GM21619 (cell line): ENCODE data around the gene SCN4A.
"Not testable (repeated sequence)": the region's sequence is repeated elsewhere in the genome, so short reads cannot be mapped to it uniquely, and the experiment has no call there.

Experiments used
- ATAC-seq: cut with Tn5 transposase; IDR thresholded peaks from one replicate; pipeline ENCODE4 v1.9.1; 2021; ENCODE audit not compliant: unreplicated experiment

The SCN4A gene

DNA sequence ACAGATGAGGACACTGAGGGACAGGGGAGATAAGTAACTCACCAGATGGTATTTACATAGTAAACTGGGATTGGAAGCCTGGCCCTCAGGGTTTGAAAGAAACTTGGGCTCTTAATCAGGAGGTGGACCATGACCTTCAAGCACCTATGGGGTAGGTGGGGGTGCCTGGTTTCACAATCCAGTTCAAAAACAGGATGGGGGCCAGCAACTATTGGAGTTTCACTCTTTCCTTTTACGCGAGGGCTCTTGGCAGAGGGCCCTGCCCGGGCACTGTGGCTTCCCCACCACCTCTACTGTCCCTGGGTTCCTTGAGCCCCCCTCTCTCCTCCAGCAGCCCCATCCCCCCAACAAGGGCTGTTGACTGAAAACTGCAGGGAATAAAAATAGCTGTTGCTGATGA lies 14.1 kb upstream of the SCN4A start:
- ATAC-seq: no peak

DNA sequence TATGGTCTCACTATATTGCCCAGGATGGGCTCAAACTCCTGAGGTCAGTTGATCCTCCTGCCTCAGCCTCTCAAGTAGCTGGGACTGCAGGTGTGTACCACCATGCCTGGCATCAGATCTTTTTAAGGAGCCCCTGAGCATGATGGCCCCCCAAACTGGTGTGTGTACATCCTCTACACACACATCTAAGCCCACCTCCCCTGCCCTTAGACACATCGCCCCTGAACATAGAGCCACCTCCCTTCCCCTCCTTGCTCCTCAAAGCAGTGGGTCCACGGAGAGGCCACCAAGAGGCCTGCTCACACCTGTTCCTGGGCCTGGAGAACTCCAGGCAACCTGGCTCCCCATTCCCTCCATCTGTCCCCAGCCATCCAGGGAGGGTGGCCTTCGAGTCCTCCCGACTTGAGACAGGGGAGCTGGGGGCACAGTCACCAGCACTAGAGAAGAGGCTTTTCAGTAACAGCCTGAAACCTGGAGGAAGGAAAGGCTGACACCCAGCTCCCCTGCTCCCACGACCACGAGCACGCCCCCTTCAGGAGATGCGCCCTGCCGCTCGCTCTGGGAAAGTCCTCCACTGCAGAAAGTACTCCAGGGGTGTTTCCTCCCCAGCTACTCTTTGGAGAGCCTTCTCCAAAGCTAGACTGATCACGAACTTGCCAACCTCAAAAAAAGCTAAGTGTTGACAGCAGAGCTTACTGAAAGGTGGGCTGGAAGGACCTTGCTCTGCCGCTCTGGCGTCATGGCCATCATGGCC lies 12.8 kb upstream of the SCN4A start:
- no peak for ATAC-seq

- ATAC-seq: no peak
Observed at GRCh38 chr17:63984651-63985386, 12.1 kb upstream of the SCN4A start.

GRCh38 chr17:63984236-63984635 lies 11.5 kb upstream of the SCN4A start:
- no peak for ATAC-seq

- ATAC-seq: no peak
Observed at GRCh38 chr17:63983320-63983719, 10.6 kb upstream of the SCN4A start.

- ATAC-seq: not testable (repeated sequence)
Observed at GRCh38 chr17:63982641-63983040, 9.9 kb upstream of the SCN4A start.

DNA sequence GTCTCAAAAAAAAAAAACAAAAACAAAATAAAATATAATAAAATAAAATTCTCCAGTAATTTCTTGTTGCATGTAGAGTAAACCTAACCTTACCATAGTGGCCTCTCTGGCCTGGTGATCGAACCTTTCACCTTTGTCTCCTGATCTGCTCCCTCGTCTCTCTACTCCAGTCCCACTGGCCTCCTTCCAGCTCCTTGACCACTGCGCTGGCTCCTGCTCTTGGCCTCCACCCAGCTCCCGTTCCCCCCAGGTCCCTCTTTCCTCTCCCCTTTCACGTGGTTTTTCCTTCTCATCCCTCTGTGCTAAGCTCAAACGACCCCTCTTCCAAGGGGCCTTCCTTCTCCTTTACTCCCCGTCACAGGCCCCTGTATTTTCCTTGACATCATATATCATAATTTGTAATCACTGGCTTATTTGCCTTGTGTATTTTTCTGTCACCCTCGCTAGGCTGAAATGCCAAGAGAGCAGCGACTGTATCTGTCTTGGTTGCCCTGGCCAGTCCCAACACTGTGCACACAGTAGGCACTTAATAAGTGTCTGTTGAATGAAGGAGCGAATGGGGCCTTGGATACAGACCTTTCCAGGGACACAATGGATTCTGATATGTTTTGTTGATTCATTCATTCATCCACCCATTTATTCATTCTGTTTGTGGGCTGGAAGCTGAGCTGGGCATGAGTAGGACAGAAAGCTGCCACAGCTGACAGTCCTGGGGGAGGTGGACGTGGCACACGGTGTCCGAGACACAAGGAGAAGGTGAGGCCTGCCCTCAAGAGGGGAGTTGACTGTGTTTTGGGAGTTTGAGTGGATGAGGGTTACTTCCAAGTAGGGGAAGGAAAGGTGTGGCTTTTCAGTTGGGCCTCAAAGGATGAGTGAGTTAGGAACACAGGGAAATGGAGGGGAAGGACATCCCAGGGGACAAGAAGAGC lies 5.8 kb upstream of the SCN4A start:
- no peak for ATAC-seq

DNA sequence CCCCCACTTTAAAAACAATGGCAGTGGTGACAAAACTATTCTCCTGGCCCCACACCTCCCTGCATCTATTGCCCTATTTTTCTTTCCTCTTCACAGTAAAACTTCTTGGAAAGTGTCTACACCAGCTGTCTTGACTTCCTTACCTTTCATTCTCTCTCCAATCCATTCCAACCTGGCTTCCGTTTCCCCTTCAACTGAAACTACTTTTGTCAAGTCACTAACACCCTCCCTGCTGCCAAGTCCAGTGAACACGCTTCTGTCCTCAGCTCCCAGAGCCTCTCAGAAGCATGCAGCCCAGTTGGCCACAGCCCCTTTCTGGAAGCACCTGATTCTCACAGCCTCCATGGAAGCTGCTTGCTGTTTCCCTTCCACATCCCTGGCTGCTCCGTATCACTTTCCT lies 4.0 kb upstream of the SCN4A start:
- ATAC-seq: no peak

GRCh38 chr17:63975541-63976092 lies 2.9 kb upstream of the SCN4A start:
- no peak for ATAC-seq

DNA sequence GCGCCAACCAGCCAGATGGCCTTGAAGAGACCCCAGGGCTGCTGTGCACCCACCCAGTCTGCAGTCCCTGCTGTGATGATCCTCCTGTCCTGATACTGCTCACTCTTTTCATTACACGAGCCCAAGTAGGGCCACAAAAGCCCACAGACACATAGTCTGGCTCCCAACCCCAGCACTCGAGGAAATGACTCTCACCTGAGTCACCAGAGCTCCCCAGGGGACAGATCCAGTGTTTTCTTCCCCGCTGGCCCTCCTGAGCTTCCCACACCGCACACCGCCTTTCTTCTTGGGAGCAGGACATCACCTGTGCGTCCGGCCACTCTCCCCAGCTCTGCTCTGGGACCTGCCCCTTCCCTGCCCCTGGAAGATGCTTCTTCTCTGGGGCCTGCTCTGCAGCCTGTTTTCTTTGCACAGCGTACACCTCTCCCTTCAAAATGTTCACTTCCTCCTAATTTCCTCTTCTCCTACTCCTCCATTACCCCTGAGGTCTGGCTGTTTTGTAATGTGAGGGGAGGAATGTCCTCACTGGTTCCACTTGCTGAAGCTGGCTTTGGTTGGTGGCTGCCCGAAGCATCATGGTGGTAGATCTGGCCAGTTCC lies 2.0 kb upstream of the SCN4A start:
- no peak for ATAC-seq

- ATAC-seq: no peak
Observed at GRCh38 chr17:63973930-63974593, 1.3 kb upstream of the SCN4A start.

DNA sequence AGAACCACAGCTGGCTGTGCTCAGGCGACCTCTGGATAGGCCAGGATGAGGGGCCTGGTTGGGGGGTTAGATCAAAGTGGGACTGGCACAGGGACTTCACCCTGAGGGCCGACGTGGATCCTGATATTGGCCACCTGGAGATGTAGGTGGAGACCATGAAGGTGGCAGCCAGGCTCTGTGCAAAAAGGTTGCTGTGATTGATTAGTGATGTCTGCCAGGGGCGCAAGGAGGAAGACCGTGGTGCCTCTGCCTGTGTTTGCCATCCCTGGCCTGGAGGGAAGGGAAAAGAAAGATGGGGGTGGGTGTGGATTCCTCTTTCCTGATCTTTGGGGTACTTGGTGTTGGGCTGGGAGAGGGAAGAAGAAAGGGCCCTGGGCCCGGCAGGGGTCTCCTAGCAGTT lies 529 bp upstream of the SCN4A start:
- no peak for ATAC-seq

DNA sequence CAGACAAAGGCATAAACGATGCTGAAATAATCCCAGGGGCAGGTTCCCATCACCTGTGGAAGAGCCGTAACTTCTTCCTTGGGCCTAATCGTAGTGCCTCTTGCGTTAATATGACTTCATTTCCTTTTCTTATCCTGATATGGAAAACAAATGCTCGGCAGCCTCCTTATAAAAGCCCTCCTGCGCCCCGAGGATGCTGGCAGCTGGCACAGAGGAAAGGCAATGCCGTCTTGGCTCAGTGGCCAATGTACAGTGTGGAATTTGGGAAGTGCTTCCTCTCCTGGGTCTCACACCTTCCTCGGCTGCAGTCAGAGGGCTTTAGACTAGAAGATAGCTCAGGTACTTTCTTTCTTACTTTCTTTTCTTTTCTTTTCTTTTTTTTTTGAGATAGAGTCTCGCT lies 3.4 kb downstream of the SCN4A start:
- no peak for ATAC-seq

DNA sequence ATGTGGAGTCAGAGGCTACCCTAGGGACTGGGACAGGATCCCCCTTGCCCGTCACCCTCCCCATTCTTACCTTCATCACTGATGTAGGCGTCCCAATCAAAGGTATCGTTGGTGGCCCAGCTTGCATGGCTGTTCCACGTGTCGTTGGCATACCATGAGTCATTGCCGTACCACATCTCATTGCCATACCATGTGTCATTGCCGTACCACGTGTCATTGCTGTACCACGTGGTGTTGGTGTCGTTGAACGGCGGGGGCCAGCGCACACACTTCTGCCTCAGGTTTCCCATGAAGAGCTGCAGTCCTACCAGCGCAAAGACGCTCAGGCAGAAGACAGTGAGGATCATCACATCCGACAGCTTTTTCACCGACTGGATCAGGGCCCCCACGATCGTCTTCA lies 4.8 kb downstream of the SCN4A start:
- no peak for ATAC-seq

- ATAC-seq: no peak
Observed at GRCh38 chr17:63966646-63967264, 6.0 kb downstream of the SCN4A start.

- no peak for ATAC-seq
Observed at GRCh38 chr17:63963123-63963522, 9.6 kb downstream of the SCN4A start.

- ATAC-seq: no peak
Observed at GRCh38 chr17:63962298-63962744, 10.4 kb downstream of the SCN4A start.

- ATAC-seq: no peak
Observed at GRCh38 chr17:63961355-63962212, 11.1 kb downstream of the SCN4A start.

GRCh38 chr17:63960430-63960829 lies 12.3 kb downstream of the SCN4A start:
- no peak for ATAC-seq
